WERI-Rb-1 (cell line): Measurements from ENCODE around the gene ADAMTS2.

Experiments used
- DNase-seq: peaks from one replicate; pipeline ENCODE4 v3.0.0-alpha.2; 2020
- H3K27ac ChIP-seq: fragments of 250-450 bp; sonication (Bioruptor Pico); 2 replicates; pipeline ENCODE4 v1.5.1; 2020; ENCODE audit warnings: mild to moderate bottlenecking, moderate library complexity
- H3K27me3 ChIP-seq: fragments of 250-450 bp; sonication (Bioruptor Pico); 2 replicates; pipeline ENCODE4 v1.5.1; 2021; ENCODE audit warnings: mild to moderate bottlenecking, low read depth, moderate library complexity; ENCODE audit not compliant: insufficient read depth, severe bottlenecking
- H3K36me3 ChIP-seq: fragments of 250-450 bp; sonication (Bioruptor Pico); 2 replicates; pipeline ENCODE4 v1.5.1; 2020; ENCODE audit warnings: mild to moderate bottlenecking, moderate library complexity
- H3K4me3 ChIP-seq: 2 replicates; pipeline ENCODE4 v1.5.1; 2011; ENCODE audit warnings: low read depth, mild to moderate bottlenecking, control low read depth, low read length
- H3K9me3 ChIP-seq: fragments of 250-450 bp; sonication (Bioruptor Pico); 2 replicates; pipeline ENCODE4 v1.5.1; 2021; ENCODE audit warnings: mild to moderate bottlenecking, moderate library complexity; ENCODE audit not compliant: severe bottlenecking
- TF ChIP-seq, protein P1 (sequence below): IDR thresholded peaks from 2 replicates; pipeline ENCODE4 v1.5.1; 2011; ENCODE audit warnings: low read depth, mild to moderate bottlenecking, control low read depth, inconsistent platforms, low read length

The ADAMTS2 gene

GRCh38 chr5:179281694-179282093 lies 63.6 kb downstream of the ADAMTS2 start:
- Histone ChIP-seq H3K4me3 (no peak overlapping the region), H3K27me3 (no peaks in the 10 kb centered on the region), H3K27ac (no peak overlapping the region), H3K9me3 (no peaks in the 10 kb centered on the region), H3K36me3 (no peaks in the 10 kb centered on the region)
- TF ChIP-seq, protein P1, sequence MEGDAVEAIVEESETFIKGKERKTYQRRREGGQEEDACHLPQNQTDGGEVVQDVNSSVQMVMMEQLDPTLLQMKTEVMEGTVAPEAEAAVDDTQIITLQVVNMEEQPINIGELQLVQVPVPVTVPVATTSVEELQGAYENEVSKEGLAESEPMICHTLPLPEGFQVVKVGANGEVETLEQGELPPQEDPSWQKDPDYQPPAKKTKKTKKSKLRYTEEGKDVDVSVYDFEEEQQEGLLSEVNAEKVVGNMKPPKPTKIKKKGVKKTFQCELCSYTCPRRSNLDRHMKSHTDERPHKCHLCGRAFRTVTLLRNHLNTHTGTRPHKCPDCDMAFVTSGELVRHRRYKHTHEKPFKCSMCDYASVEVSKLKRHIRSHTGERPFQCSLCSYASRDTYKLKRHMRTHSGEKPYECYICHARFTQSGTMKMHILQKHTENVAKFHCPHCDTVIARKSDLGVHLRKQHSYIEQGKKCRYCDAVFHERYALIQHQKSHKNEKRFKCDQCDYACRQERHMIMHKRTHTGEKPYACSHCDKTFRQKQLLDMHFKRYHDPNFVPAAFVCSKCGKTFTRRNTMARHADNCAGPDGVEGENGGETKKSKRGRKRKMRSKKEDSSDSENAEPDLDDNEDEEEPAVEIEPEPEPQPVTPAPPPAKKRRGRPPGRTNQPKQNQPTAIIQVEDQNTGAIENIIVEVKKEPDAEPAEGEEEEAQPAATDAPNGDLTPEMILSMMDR = no peak
- DNase-seq = no peak

DNA sequence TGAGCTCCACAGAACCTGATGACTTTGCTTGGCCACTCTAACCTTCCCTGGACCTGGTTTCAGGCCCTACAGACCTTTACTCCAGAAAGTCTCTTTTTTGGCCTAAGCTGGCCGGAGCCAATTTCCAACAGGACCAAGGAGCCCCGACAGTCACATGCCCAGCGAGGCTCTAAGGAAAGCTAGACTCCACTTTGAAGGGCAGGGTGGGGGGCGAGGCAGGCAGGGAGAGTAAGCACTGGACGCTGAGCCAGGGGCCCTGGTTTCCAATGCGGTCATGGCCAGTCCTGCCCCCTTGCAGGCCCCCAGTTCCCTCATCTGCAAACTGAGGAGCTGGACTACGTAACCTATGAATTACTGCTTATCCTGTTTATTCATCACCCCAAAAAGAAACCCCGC lies 65.2 kb downstream of the ADAMTS2 start:
- TF ChIP-seq, protein P1 = no peak
- H3K9me3 ChIP-seq = no peaks in the 10 kb centered on the region
- H3K27ac ChIP-seq = no peak overlapping the region
- DNase-seq = no peak
- no peaks in the 10 kb centered on the region for H3K27me3 ChIP-seq
- H3K4me3 ChIP-seq = no peak overlapping the region
- no peaks in the 10 kb centered on the region for H3K36me3 ChIP-seq

- no peaks in the 10 kb centered on the region for H3K36me3 ChIP-seq
- no peaks in the 10 kb centered on the region for H3K9me3 ChIP-seq
- no peak overlapping the region for H3K27ac ChIP-seq
- no peak for DNase-seq
- TF ChIP-seq, protein P1 = no peak
- H3K27me3 ChIP-seq = no peaks in the 10 kb centered on the region
- no peak overlapping the region for H3K4me3 ChIP-seq
These were observed 65.7 kb downstream of the ADAMTS2 start for GRCh38 chr5:179279347-179280094.

DNA sequence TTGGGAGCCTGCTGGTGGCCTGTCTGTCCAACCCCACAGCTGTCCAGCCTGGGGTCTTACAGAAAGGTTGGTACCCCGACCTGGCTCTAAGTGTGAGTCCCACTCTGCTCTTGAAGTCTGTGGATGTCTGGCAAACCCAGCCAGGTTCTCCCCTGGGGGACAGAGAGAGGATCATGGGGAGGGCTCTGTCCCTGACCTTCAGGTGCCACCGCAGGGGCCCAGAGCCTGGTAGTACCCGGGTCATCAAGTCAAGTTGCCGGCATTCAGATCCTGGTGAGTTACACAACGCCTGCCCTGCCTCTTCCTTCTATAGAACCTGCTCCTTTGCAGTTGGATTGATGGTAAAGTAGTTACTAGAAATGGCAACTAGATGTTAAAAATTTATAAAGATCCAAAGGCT lies 66.7 kb downstream of the ADAMTS2 start:
- no peak overlapping the region for H3K4me3 ChIP-seq
- no peaks in the 10 kb centered on the region for H3K36me3 ChIP-seq
- TF ChIP-seq, protein P1 = no peak
- no peak overlapping the region for H3K27ac ChIP-seq
- H3K27me3 ChIP-seq = no peaks in the 10 kb centered on the region
- no peak for DNase-seq
- no peaks in the 10 kb centered on the region for H3K9me3 ChIP-seq

DNA sequence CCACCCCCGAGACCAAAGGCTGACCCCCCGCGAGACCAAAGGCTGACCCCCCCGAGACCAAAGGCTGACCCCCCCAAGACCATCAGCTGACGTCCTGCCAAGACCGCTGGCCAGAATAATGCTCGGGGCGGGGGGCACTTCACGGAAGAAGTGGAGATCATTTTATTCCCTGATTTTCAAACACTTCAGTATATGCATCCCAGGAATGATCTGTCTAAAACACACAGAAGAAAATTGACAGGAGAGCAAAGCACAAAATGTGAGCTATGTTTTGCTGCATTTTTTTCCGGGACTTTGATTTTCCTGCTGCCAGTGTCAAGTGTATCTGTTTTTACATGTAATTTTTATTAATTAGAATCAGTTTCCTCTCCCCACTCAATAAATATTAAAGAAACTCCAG lies 67.1 kb downstream of the ADAMTS2 start:
- H3K9me3 ChIP-seq = no peaks in the 10 kb centered on the region
- H3K36me3 ChIP-seq = no peaks in the 10 kb centered on the region
- H3K27ac ChIP-seq = no peak overlapping the region
- DNase-seq = no peak
- TF ChIP-seq, protein P1 = no peak
- no peak overlapping the region for H3K4me3 ChIP-seq
- H3K27me3 ChIP-seq = no peaks in the 10 kb centered on the region
